GM18511 (cell line): Measurements from ENCODE around the gene EIF3M.

ENCODE experiments used
- ATAC-seq: cut with Tn5 transposase; IDR thresholded peaks from one replicate; pipeline ENCODE4 v1.9.1; 2021; ENCODE audit warnings: mild to moderate bottlenecking, moderate library complexity; ENCODE audit not compliant: unreplicated experiment

EIF3M gene

GRCh38 chr11:32583459-32584271 is at the start of gene EIF3M:
Gene EIF3M, plus strand, starts transcription at chr11:32583831. Its CDS starts 57 bp downstream, at chr11:32583888.
- ATAC-seq = peak; percentile 95

GRCh38 chr11:32538804-32539203 is 44.8 kb upstream of the EIF3M start:
- no peak for ATAC-seq

GRCh38 chr11:32549611-32550187 is 33.9 kb upstream of the EIF3M start:
- ATAC-seq = no peak

GRCh38 chr11:32550207-32550606 is 33.4 kb upstream of the EIF3M start:
- ATAC-seq = no peak

GRCh38 chr11:32555091-32555490 is 28.5 kb upstream of the EIF3M start:
- ATAC-seq = no peak

- ATAC-seq = no peak
Observed at GRCh38 chr11:32555895-32556294, 27.7 kb upstream of the EIF3M start.

- ATAC-seq = no peak
Observed at GRCh38 chr11:32561835-32562234, 21.8 kb upstream of the EIF3M start.

- no peak for ATAC-seq
Observed at GRCh38 chr11:32562839-32563599, 20.6 kb upstream of the EIF3M start.

- ATAC-seq = no peak
Observed at GRCh38 chr11:32563600-32563959, 20.1 kb upstream of the EIF3M start.

GRCh38 chr11:32566517-32566916 is 17.1 kb upstream of the EIF3M start:
- ATAC-seq = no peak

- ATAC-seq = no peak
Observed at GRCh38 chr11:32567154-32567553, 16.5 kb upstream of the EIF3M start.

GRCh38 chr11:32569313-32569881 is 14.2 kb upstream of the EIF3M start:
- ATAC-seq = no peak

- ATAC-seq = no peak
Observed at GRCh38 chr11:32571039-32571438, 12.6 kb upstream of the EIF3M start.

- no peak for ATAC-seq
Observed at GRCh38 chr11:32573228-32573627, 10.4 kb upstream of the EIF3M start.

GRCh38 chr11:32574421-32574820 is 9.2 kb upstream of the EIF3M start:
- ATAC-seq = no peak

- ATAC-seq = no peak
Observed at GRCh38 chr11:32575070-32575469, 8.6 kb upstream of the EIF3M start.

GRCh38 chr11:32576456-32576855 is 7.2 kb upstream of the EIF3M start:
- no peak for ATAC-seq

- ATAC-seq = no peak
Observed at GRCh38 chr11:32580967-32581366, 2.7 kb upstream of the EIF3M start.

GRCh38 chr11:32581556-32581955 is 2.1 kb upstream of the EIF3M start:
- no peak for ATAC-seq

- no peak for ATAC-seq
Observed at GRCh38 chr11:32584921-32585320, 1.3 kb downstream of the EIF3M start.

- ATAC-seq = no peak
Observed at GRCh38 chr11:32586576-32587190, 3.1 kb downstream of the EIF3M start.
